Esophagus squamous epithelium (tissue), 4 donors: ENCODE data around the gene BRSK2.

ENCODE experiments used
- CTCF ChIP-seq, 6 experiments: fragments of 450-650 bp in 4 of 6; fragments of 200-600 bp in 2 of 6; sonication (generic) in 2 of 6; IDR thresholded peaks; one replicate each; pipeline ENCODE4 v1.5.1; 2016 to 2019; ENCODE audit warnings: antibody characterized with exemption in 6 of 6, mild to moderate bottlenecking in 4 of 6, moderate library complexity in 4 of 6
- POLR2A ChIP-seq, 4 donors: fragments of 450-650 bp; IDR thresholded peaks; one replicate each; pipeline ENCODE4 v1.6.1; 2017; ENCODE audit warnings: antibody characterized with exemption in 4 of 4, mild to moderate bottlenecking in 4 of 4, moderate library complexity in 3 of 4

- TF ChIP-seq CTCF (IDR thresholded peaks at IDR 0.05) = peak in 1 of 6 experiments; percentile 16
- TF ChIP-seq POLR2A (IDR thresholded peaks at IDR 0.05) = no peak
Observed at GRCh38 chr11:1389103-1389931, 417 bp upstream of the BRSK2 start.
